HG03103 (cell line): Measurements from ENCODE around the gene BAIAP3.

Experiments used
- ATAC-seq: cut with Tn5 transposase; IDR thresholded peaks from one replicate; pipeline ENCODE4 v1.9.1; 2021; ENCODE audit warnings: low read depth; ENCODE audit not compliant: unreplicated experiment

Gene BAIAP3

GRCh38 chr16:1330931-1331711 is 2.3 kb upstream of the BAIAP3 start:
- no peak for ATAC-seq

- ATAC-seq, result no peak
These were observed 1.5 kb upstream of the BAIAP3 start for GRCh38 chr16:1331712-1332617.

GRCh38 chr16:1332618-1333148 is 762 bp upstream of the BAIAP3 start:
- ATAC-seq, result no peak

- no peak for ATAC-seq
These were observed 632 bp downstream of the BAIAP3 start for GRCh38 chr16:1333854-1334700.

- no peak for ATAC-seq
These were observed 1.3 kb downstream of the BAIAP3 start for GRCh38 chr16:1334739-1335138.

- no peak for ATAC-seq
These were observed 1.9 kb downstream of the BAIAP3 start for GRCh38 chr16:1335211-1335971.

- ATAC-seq, result no peak
These were observed 2.6 kb downstream of the BAIAP3 start for GRCh38 chr16:1335996-1336395.

GRCh38 chr16:1336619-1337018 is 3.2 kb downstream of the BAIAP3 start:
- ATAC-seq, result no peak

- no peak for ATAC-seq
These were observed 4.0 kb downstream of the BAIAP3 start for GRCh38 chr16:1337486-1337885.

GRCh38 chr16:1338119-1338730 is 4.8 kb downstream of the BAIAP3 start:
- no peak for ATAC-seq

- no peak for ATAC-seq
These were observed 5.6 kb downstream of the BAIAP3 start for GRCh38 chr16:1338855-1339675.

GRCh38 chr16:1340730-1341494 is 7.5 kb downstream of the BAIAP3 start:
- ATAC-seq, result no peak

GRCh38 chr16:1341495-1342420 is 8.3 kb downstream of the BAIAP3 start:
- ATAC-seq, result no peak

- peak; percentile 79 for ATAC-seq
These were observed 9.3 kb downstream of the BAIAP3 start for GRCh38 chr16:1342526-1343427.

- ATAC-seq, result no peak
These were observed 10.2 kb downstream of the BAIAP3 start for GRCh38 chr16:1343428-1344242.
